Epithelial cell of prostate (primary cell): ENCODE data around the gene CNIH2.
"Not testable (repeated sequence)": the region's sequence is repeated elsewhere in the genome, so short reads cannot be mapped to it uniquely, and the experiment has no call there.

Experiments
- DNase-seq: peaks from one replicate; pipeline ENCODE4 v3.0.0-alpha.2; 2011; ENCODE audit warnings: low read depth, low spot score
- H3K27ac ChIP-seq: fragments of 450-650 bp; 2 replicates; pipeline ENCODE4 v1.5.1; 2017; ENCODE audit warnings: mild to moderate bottlenecking

Gene CNIH2

GRCh38 chr11:66277471-66278362 lies at the start of gene CNIH2:
Gene CNIH2 (plus strand): TSS chr11:66278175. CDS start chr11:66278457, 282 bp downstream.
- no peak for DNase-seq
- no peak within 1 kb of the TSS for H3K27ac ChIP-seq

- H3K27ac ChIP-seq, result no peak overlapping the region
- DNase-seq, result no peak
These were observed 49.5 kb upstream of the CNIH2 start for GRCh38 chr11:66228521-66228920.

- DNase-seq, result no peak
- H3K27ac ChIP-seq, result no peak overlapping the region
These were observed 47.8 kb upstream of the CNIH2 start for GRCh38 chr11:66230156-66230555.

GRCh38 chr11:66230978-66231377 lies 47.0 kb upstream of the CNIH2 start:
- no peak for DNase-seq

GRCh38 chr11:66231561-66231960 lies 46.4 kb upstream of the CNIH2 start:
- H3K27ac ChIP-seq, result no peak overlapping the region
- DNase-seq, result no peak

More at GRCh38 chr11:66230978-66231377, 47.0 kb upstream of the CNIH2 start:
- H3K27ac ChIP-seq, result no peak overlapping the region

- no peak overlapping the region for H3K27ac ChIP-seq
- no peak for DNase-seq
These were observed 45.2 kb upstream of the CNIH2 start for GRCh38 chr11:66232769-66233168.

- no peak overlapping the region for H3K27ac ChIP-seq
- no peak for DNase-seq
These were observed 44.7 kb upstream of the CNIH2 start for GRCh38 chr11:66233301-66233700.

- H3K27ac ChIP-seq, result no peak overlapping the region
- no peak for DNase-seq
These were observed 42.8 kb upstream of the CNIH2 start for GRCh38 chr11:66235141-66235540.

- no peak overlapping the region for H3K27ac ChIP-seq
- DNase-seq, result no peak
These were observed 40.1 kb upstream of the CNIH2 start for GRCh38 chr11:66237867-66238266.

GRCh38 chr11:66238786-66239413 lies 39.1 kb upstream of the CNIH2 start:
- DNase-seq, result no peak
- H3K27ac ChIP-seq, result no peak overlapping the region

- H3K27ac ChIP-seq, result no peak overlapping the region
- no peak for DNase-seq
These were observed 38.5 kb upstream of the CNIH2 start for GRCh38 chr11:66239511-66239910.

- no peak overlapping the region for H3K27ac ChIP-seq
- no peak for DNase-seq
These were observed 37.8 kb upstream of the CNIH2 start for GRCh38 chr11:66239998-66240780.

- DNase-seq, result no peak
- no peak overlapping the region for H3K27ac ChIP-seq
These were observed 37.2 kb upstream of the CNIH2 start for GRCh38 chr11:66240781-66241136.

- no peak overlapping the region for H3K27ac ChIP-seq
- DNase-seq, result no peak
These were observed 35.7 kb upstream of the CNIH2 start for GRCh38 chr11:66242095-66242765.

- H3K27ac ChIP-seq, result no peak overlapping the region
- DNase-seq, result no peak
These were observed 34.0 kb upstream of the CNIH2 start for GRCh38 chr11:66243782-66244535.

GRCh38 chr11:66247295-66247694 lies 30.7 kb upstream of the CNIH2 start:
- no peak overlapping the region for H3K27ac ChIP-seq
- no peak for DNase-seq

GRCh38 chr11:66247801-66248200 lies 30.2 kb upstream of the CNIH2 start:
- DNase-seq, result no peak
- H3K27ac ChIP-seq, result no peak overlapping the region

- DNase-seq, result no peak
- H3K27ac ChIP-seq, result no peak overlapping the region
These were observed 29.1 kb upstream of the CNIH2 start for GRCh38 chr11:66248903-66249302.

- DNase-seq, result no peak
- no peak overlapping the region for H3K27ac ChIP-seq
These were observed 26.2 kb upstream of the CNIH2 start for GRCh38 chr11:66251809-66252208.

GRCh38 chr11:66253081-66253480 lies 24.9 kb upstream of the CNIH2 start:
- not testable (repeated sequence) for H3K27ac ChIP-seq, DNase-seq
